Measurements from ENCODE around the gene C13orf46.
"Not testable (repeated sequence)": the region's sequence is repeated elsewhere in the genome, so short reads cannot be mapped to it uniquely, and the experiment has no call there.

C13orf46 gene

DNA sequence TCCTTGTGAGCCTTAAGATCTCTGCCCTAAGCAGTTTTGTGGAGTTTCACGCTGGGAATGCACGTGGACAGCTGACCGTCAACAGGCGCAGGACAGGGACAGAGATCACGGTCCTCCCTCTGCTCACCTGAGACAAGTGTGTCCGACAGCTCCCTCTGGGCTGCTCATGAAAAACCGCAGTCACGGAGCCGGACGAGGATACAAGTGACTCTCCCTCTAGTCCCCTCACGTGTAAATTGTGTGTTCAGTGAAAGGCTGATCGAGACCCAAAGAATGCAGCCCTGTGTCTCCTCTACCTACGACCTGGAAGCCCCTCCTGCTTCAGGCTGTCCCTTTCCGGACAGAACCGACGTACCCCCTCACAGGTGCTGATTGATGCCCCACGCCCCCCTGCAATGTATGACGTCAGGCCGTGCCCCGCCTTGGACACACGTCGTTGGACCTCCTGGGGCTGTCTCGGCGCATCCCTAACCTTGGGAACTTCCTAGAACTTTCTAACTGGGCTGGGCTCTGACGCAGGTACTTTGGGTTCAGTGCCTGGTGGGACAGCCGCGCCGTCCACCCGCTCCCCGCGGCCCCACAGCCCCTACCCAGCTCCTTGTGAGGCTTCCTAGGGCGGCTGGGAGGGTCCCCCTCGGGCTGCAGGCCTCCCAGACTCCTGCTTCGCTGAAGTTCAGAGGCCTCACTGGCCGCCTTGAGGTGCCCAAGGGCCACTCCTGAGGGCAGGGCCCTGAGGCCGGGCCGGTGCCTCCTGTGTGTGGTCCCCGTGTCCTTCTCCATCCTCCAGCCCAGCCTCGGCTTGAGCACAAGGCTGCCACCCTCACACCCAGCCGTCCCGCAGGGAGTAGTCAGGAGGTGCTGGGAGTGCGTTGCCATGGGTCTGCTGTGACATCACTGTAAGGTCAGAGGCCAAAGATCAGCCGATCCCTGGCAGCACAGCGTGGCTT lies at the start of gene C13orf46:
Gene C13orf46, minus strand, starts transcription at position 859 of the 947 bp plus-strand sequence. Its CDS starts 79 bp downstream, at position 780.
- no peak for DNase-seq

DNA sequence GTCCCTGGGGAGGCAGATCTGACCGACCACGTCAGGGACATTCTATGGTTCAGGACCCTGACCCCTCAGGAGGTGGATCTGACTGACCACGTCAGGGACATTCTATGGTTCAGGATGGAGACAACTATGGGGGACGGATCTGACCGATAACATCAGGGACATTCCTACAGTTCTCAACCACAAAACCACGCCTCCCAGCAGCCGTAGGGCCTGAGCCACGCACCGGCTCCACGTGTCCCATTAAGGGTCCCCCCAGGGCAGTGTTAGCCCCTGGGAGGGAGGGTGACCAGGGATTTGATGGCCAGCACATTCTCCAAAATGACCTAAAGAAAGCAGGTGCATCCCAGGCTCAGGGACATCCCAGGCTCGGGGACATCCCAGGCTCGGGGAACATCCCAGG lies 49.0 kb upstream of the C13orf46 start:
- DNase-seq = no peak

DNA sequence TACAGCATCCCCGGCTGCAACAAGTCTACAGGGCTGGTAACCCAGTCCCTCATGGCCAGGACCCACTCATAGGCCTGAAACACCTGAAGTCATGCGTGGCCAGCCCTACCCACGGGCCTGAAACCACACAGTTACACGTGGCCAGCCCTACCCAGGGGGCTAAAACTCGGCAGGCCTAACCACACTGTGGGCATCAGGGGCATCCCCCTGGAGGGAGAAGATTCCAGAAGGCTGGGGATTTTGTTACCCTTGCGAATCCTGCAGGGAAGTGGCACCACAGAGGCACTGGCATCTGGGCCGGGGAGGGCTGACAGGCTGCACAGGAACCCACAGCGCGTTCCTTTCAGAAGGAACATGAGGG lies 48.4 kb upstream of the C13orf46 start:
- no peak for DNase-seq

DNA sequence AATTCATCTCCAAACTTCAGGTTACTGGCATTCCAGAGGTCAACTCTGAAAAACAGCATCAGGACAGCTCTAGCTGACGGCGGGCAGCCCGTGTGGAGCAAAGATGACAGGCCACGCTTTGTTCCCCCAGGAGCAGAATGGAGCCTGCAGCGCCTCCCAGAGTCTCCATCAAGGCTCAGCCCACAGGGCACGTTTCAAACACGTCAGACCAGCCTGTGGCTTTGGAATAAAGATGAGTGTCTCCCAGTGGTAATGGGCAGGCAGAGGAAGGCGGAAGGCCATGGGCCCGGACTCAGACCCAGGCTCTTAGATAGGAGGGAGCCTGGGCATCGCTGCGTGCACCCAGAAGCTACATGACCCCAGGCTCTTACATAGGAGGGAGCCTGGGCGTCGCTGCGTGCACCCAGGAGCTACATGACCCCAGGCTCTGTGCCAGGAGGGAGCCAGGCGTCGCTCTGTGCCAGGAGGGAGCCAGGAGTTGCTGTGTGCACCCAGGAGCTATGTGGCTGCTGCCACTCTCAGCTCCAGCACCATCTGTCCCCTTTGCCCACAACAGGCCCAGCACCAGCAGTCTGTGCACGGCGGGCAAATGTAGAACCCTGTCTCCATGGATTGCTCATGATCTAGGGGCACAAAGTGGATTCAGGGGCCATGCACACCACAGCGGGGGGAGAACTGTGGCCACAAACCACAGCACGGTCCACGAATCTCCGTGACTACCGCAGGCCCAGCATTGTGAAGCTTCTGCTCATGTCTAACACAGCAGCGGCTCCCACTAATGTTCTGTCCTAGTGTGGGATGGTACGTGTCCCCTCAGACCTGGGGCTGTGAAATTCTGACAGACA lies 47.8 kb upstream of the C13orf46 start:
- DNase-seq = no peak

DNA sequence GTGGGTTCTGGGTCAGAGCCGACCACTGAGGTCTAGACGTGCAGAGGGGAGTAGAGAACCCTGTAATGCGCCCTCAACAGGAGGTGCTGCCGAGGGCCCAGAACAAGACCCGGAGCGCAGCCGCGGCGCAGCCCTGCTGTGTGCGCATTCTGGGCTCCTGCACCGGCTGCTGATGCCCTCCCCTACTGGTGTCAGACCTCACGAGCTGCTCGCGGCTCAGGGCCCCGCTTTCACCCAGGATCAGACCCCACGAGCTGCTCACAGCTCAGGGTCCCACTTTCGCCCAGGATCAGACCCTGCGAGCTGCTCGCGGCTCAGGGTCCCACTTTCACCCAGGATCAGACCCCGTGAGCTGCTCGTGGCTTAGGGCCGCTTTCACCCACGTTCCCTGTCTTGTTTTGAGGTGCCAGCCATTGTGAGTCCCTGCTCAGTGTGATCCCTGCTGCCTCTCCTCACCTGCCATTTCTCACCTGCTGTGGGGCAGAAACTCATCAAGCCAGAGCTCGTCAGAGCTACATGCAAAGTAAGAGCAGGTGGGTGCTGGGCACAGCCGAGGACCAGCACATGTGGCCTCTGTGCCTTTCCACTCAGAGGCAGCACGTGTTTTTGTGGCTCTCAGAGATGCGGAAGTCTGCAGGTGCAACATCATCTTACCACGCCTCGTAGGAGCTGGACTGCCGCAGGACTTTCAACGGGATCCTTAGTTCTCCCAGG lies 47.0 kb upstream of the C13orf46 start:
- DNase-seq = no peak

DNA sequence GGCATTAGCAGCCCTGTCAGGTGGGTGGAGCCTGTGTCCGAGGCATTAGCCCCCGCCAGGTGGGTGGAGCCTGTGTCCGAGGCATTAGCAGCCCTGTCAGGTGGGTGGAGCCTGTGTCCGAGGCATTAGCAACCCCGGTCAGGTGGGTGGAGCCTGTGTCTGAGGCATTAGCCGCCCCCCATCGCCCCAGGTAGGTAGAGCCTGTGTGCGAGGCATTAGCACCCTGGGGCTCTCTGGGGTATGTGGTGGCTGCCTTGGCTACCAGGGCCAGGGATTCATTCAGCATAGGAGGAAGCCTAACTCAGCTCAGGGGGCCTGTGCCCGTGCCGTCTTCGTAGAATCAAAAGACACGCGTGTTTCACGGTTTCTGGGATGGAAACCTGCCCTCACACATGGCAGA lies 46.3 kb upstream of the C13orf46 start:
- DNase-seq = not testable (repeated sequence)

DNA sequence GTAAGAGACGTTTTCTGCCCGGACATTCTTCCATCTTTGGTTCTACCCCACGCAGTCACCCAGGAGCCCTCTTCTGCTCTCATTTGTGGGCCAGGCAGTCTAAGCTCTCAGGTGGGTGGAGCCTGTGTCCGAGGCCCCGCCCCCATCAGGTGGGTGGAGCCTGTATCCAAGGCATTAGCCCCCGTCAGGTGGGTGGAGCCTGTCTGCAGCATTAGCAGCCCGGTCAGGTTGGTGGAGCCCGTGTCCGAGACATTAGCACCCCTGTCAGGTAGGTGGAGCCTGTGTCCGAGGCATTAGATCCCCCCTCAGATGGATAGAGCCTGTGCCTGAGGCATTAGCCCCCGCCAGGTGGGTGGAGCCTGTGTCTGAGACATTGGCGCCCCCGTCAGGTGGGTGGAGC lies 45.5 kb upstream of the C13orf46 start:
- DNase-seq = peak; percentile 22

DNA sequence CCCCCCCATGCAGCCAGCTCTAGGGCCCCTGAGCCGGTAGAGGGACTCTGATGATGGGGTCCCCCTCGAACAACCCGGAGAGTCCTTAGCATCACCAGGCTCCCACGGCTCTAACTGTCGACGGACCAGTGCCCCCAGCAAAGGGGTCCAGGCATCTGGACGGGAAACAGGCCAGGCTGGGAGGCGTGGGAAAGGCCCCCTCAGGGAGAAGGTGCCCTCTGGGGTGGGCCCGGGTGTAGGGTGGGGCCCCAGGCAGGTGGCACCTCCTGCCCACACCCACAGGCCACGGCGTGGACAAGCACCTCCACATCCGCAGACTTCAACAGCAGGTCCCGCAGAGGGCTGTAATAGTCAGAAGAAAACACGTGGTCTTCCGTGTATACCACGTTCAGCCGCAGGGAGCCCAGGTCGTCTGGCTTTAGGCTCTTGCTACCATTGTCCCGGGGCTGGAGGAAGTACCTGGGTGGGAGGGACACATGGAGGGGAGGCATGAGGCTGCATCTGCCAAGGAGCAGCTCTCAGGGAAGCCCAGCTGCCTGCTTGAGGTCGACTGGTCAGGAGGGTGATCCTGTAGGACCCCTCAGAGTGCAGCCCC lies 44.7 kb upstream of the C13orf46 start:
- no peak for DNase-seq

DNA sequence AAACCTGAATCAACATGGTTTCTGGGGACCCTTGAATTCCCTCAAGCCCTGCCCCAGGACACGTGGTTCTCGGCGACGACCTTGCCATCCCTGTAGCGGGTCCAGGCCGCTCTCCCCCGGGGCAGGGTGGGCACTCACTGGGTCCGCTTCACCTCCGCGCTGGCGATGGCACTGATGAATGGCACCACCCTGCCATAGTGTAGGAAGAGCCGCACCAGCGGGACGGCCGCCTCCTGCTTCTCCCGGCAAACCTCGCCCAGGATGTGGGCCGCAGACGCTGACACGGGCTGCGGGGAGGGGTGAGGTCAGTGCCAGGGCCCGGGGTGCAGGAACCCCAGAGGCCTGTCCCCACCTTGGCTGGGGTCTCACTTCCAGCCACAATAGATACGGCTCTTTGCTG lies 44.1 kb upstream of the C13orf46 start:
- no peak for DNase-seq

DNA sequence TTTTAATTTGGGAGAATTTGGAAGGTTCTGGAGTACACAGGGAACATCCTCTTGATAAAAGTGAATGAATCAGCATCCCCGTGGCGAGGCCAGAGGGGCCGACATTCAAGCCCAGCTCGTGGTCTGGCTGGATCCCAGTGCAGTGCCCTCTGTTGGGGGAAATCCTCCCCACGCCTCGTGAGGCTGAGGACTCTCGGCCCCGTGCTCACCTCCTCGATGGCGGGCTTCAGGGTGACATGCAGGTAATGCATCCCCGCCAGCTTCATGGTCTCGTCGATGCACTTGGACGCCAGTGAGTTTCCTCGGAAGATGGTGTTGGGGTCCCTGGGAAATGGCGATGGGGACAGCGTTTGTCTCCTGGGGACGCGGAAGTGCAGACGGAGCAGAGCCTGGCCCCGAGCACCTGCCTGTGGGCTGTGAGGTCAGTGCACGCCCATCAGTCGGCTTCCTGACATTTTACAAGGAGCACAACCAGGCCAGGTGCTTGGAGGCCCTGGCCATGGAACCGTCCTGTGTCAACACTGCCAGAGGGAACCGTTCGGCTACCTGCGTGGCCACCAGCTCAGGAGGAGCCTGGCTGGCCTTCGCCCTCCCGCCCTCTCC lies 43.3 kb upstream of the C13orf46 start:
- DNase-seq = no peak

DNA sequence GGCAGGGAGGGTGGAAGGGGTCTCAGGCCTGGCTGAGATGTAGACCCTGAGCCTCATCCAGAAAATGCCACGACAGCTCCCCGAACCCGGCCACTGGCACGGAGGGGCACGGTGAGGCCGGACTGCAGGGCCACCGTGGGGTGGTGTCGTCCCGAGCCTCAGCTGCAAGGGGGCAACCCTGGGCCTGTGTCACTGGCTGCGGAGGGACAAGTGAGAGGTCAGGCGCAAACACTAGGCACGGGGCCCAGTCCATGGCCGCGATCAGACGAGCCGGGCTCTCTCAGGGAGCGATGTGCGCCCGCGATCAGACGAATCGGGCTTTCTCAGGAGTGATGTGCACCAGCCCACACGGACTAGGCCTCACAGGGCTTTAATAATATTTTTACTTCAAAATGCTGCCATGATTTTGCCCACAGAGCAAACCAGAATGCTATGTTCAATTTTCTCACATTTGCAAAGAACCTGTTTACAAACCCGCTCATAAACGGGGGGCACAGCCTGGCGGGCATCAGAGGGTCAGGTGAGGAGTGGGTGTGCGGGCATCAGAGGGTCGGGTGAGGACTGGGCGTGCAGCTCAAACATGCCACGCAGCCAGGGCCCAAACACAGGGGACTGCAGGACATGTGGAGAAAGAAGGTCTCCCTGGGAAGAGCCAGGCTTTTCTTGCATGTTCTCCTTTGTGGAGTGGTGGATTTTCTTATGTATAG lies 42.6 kb upstream of the C13orf46 start:
- DNase-seq = no peak

DNA sequence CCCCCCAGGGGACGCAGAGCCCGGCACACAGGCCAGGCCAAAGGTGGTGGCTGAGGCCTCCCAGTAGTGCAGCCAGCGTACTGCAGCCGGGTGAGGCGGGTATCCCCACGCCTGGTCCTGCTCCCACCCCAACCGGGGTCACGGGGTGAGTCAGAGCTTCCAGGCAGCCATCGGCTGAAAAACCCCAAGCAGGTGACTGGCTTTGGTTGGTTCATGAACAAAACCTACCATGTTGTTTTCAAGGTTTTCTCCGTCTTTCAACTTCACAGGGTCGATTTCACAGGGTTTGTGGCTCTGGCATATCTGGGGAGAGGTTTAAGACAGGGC lies 42.1 kb upstream of the C13orf46 start:
- no peak for DNase-seq

DNA sequence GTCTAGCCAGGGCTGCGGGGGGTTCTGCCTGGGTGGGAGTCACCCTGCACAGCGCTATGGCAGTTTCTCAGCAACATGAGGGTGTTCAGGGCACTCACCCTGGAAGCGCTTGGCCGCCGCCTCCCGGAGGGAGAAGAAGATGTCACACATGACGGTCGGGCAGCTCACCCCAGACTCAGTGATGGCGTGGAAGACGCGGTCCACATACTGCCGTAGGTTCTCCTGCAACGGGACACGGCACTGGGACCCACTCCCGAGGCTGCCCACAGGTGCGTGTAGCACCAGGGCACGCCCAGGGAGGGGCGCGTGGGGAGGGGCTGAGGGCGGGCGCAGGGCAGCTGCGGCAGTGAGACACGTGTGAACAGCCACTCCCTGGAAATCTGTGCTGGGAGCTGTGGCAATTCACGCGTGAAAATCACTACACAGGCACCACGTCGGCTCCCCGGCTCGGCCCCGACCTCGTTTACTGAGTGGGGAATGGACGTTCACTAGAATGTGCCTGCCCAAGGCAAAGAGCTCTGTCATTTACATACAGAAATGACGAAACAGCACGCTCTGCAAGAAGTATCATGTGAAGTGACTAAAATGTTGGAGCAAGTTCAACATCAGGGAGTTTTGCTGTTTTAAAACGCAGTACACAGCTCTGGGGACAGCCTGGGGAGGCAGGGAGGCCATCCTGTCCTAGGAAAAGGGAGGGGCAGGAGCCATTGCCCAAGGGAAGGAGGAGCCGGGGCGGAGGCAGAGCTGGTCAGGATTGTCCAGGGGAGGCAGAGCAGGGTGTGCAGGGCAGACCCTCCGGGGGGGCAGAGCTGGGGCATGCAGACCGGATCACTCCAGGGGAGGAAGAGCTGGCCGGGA lies 41.5 kb upstream of the C13orf46 start:
- DNase-seq = no peak

DNA sequence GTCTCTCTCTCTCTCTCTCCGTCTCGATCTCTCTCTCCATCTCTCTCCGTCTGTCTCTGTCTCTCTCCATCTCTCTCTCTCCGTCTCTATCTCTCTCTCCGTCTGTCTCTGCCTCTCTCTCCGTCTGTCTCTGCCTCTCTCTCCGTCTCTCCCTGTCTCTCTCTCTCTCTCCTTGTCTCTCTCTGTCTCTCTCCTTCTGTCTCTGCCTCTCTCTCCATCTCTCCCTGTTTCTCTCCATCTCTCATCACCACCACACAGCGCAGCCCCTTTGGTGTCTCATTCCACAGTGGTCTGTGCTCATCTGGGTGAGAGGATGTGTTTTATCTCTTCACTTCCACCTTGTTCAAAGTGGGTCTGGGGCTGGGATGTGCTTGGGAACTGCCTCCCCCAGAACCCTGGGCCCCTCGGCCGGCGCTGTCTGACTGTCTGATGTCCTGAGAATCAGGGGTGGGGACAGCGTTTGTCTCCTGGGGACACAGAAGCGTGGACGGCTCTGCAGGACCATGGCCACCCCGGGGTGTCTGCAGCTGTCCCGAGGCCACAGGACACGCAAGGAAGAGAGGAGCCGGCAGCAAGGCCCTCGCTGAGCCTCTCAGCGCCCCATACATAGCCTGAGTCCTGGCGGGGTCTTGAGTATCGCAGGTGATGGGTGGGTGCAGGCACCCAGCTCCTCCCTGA lies 40.2 kb upstream of the C13orf46 start:
- no peak for DNase-seq

DNA sequence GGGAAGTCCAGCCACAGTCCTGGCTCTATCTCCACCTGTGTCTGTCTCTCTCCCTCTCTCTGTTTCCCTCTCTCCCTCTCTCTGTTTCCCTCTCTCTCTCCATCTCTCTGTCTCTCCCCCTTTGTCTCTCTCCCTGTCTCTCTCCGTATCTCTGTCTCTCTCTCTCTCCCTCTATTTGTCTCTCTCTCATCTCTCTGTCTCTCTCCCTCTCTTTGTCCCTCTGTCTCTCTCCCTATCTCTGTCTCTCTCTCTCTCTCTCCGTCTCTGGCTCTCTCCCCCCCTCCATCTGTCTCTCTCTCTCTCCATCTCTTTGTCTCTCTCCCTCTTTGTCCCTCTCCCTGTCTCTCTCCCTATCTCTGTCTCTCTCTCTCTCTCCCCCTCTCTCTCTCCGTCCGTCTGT lies 39.5 kb upstream of the C13orf46 start:
- no peak for DNase-seq

DNA sequence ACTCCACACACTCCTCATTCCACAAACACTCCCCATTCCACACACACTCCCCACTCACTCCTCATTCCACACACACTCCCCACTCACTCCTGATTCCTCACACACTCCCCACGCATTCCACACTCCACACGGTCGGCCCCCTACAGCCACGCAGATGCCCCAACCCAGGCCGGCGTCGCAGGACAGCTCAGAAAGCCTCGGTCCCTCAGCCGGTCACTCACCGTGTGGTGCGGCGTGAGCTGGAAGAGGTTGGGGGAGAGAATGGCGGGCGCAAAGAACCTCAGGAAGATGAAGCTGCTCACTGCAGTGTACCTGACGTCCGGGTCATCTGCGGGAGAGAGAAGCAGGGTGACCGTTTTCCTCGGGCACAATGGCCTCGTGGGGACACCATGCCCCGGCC lies 39.0 kb upstream of the C13orf46 start:
- no peak for DNase-seq

DNA sequence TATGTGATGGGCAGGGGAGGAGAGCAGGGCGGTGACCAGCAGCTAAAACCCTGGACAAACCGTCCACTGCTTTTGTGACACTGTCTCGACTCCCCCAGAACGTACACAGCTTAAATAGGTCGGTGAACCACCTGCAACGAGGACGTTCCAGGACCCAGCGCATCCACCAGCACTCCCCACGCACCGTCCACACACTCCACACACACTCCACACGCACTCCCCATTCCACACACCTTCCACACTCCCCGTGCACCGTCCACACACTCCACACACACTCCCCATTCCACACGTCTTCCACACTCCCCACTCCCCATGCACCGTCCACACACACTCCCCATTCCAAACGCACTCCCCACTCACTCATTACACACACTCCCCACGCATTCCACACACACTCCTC lies 38.3 kb upstream of the C13orf46 start:
- DNase-seq = no peak

DNA sequence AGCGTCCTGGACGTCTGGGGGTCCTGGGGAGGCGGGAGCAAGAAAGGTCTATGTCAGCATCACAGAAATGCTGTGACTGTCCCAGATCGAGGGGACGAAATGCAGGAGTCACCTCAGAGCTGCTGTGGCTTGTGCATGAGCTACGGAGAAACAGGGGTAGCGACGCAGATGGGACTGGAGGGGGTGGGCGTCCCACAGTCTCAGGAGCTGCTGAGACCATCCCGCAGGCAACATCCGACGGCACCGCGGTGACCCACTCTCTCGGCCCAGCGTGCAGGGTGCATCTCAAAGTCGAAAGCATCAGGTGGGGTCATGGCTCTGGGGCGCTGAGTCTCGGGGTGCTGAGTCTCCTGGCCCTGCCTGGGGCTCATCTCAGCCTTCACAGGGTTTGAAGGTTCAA lies 37.4 kb upstream of the C13orf46 start:
- no peak for DNase-seq

DNA sequence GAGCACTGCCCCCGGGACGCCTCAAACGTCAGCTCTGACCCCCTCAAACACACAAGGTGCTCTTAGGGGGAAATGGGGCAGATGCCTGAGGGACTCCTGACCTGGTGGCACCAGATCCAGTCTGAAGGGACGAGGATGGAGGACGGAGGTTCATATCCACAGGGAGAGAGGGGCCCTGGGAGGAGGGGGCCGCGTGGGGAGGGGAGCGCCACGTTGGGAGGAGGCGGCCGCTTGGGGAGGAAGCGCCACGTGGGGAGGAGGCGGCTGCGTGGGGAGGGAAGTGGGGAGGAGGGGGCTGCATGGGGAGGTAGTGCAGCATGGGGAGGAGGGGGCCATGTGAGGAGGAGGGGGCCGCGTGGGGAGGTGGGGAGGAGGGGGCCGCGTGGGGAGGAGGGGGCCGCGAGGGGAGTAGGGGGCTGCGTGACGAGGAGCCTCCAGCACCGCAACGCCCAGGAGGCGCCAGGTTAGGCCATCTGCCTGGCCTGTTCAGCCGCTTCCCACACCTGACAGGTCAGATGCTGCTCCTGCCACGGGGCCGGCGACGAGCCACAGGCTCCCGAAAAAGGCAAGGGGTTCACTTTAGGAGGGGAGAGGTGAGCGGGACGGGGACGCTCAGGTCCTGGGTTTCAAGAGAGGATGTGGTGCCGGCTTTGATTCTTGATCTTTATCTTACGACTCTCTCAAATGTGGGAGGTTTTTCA lies 36.7 kb upstream of the C13orf46 start:
- no peak for DNase-seq
